NCI-H1092 (cell line): ENCODE measurements around the gene INPP4B.
"Not testable (repeated sequence)": the region's sequence is repeated elsewhere in the genome, so short reads cannot be mapped to it uniquely, and the experiment has no call there.

Experiments
- DNase-seq: peaks from one replicate; lab custom pipeline; 2025; lab: John Stamatoyannopoulos, UW

The INPP4B gene

DNA sequence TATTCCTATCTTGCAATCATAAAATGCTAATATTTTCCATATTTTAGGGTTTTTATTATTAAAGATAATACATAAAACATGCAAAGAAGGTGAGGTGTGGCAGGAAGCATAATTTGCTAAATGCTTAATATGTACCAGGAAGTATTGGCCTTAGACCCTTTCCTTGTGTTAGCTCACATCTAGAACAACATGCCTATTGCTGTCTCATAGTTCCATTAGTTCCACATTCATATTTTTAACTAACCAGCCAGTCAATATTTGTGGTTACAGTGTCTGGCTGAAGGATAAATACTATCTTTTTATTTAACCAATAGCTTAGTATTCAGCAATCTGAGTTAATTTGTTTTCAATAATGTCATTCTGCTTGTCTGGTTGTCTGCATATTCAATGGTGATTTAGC is 432.6 kb downstream of the INPP4B start:
- no peak for DNase-seq

DNA sequence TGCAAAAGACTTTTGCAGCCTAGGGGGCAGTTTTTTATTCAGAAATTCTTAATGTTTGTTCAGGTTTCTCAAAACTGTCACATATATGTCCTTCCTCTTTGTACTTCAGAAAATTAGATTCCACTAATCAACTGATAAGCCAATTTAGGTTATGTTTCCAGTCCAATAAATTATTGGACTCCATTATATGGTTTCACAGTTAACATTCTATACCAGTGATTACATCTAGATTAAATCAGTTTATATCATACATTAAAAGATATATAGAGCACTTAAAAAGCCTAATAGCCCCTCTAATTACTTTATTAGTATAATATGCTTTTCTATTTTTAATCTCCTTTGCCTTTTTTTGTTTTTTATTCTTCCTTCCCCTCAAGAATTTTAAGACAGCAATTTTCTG is 434.1 kb downstream of the INPP4B start:
- DNase-seq: no peak

DNA sequence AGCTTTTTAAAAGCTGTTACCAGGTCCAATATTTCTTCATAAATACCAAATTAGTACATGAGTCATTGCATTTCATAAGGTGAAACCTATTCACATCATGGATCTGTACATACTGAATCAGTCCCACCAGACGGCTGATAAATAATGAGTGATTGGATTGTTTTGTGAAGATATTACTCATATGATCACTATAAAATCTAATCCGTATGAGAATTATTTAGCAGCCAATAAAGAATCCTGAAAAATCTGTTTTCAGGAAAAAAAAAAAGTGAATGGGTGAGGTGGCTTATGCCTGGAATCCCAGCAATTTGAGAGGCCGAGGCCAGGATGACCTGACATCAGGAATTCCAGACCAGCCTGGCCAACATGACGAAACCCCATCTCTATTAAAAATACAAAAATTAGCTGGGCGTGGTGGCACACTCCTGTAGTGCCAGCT is 438.1 kb downstream of the INPP4B start:
- DNase-seq: no peak

DNA sequence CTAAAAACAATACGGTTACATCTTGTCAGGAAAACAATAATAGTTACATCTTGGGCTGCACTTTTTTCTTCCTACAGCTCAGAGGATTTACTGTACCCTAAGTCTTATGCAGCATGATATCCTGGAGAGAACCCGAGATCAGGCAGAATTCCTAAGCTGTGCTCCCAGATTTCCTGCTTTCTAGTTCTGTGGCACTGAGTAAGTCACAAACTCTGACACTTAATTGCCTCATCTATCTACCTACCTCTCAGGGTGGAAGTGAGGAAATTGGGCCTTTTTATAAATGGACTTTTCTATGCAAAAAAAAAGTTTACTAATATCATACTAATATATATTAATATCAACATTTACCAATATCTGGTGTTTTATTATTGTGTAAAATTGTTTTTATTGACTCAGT is 438.5 kb downstream of the INPP4B start:
- no peak for DNase-seq

DNA sequence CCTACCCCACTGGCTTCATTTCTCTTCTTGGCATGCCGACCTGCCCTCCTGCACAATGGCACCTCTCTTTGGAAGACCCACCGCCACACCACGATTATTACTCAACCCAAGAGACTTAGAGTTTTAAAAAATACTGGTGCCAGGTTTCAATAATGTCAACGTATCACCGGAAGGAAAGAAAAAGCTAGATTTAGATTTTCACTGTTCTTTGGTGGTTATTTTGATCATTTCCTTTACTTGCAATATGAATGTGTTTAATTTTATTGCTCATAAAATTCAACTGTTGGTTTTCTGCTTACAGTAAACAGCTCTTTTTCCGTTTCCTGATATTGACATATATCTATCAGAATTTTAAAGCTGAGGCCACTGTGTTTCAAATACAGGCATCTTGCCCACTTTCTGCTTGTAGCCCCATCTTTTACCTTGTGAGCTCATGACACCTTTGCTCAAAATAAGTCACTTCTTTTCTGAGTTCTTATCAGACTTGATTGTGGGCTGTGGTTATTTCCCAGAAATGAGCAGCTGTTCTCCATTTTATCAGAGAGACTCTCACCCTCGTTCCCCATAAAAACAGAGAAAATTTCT is 439.1 kb downstream of the INPP4B start:
- no peak for DNase-seq

DNA sequence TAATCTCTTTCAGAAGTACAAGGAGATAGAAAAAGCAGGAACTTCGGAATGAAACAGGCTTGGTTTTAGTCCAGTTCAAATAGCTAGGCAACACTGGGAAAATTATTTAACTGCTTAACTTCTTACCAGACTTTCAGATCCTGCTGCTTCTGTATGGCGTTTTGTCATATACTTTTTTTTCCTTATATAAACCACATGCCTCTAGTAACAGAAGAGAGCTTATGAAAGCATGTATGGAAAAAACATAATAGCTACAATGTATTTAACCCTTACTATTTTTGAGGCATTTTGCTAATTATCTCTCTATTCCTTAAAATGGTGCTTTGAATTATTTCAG is 439.6 kb downstream of the INPP4B start:
- DNase-seq: no peak

DNA sequence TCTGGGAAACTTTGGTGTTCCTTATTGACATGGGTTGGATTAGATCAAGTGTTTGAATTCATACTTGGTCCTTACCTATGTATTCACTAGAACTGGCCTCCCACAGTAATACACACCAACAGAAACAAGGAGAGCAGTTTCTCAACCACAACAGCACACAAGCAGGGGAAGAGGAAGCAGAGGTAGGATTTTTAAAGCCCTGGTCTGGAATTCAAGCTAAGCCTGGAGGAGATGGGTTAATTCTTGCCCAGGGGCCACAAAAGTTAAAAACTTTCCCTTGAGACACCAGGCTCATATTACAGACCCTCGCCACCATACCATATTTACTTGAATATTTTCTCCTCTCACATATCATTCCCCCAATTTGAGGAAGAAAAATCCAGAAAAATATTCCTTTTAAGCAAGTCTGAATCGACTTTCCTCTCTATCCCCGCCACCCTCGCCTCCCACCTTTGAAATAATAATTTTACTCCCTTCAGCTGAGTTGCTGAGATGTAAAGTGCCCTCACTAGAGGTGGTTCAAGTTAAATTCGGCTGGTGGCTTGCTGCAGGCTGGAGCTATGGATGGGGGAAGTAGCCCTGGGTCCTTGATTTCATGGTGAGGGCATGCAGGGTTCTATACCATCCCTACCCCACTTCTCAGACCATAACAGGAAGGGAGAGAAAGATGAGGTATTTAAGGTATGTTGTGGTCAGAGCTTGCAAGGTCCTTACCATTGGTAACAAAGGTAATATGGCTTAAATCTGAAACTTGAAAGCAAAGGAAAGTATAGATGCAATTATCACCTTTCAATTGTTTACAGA is 440.2 kb downstream of the INPP4B start:
- DNase-seq: no peak

DNA sequence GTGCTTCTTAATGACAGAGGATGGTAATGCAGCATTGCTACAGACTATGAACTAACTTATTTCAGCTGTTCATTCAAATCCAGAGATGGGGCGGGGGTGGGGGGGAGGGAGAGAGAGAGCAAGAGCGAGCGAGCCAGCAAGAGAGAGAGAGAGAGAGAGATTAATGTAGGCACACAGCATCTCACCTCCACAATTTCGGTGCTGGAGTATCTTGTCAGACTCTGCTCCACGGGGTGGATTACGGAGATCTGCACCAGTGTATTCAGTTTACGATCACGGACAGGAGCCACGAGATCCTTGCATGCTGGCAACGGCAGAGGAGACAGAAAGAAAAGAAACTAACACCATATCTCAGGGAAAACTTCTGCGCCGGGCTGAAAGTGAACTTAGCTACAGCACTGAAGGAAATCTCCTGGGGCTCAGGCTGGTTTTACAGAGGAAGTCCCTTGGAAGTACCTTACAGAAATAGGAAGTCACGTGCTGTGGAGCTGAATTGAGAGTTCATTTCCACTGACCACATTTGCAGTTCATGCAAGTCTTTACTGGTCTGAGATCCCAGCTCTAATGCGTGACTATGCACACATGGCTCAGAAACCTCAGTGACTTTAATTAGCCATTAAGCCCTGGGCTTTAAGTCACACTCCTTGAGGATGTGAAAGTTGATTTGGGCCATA is 440.9 kb downstream of the INPP4B start:
- DNase-seq: no peak

DNA sequence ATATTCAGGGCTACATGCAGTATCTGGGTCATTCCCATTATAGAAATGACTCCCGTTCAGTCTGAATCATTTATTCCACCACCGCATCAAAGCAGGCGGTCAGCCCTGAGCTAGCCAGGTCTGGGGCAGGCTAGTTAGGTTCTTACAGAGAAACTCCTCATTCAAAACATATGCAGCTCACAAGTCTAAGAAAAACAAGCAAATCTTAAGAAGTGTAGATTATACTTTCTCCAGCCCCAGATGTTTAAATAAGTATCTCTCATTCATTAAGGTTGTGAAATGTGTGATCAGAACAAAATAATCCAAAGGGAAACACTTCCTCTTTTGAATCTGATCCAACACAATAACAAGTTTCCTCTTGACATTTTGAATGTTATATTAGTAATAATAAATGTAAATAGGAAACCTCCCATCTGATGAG is 441.9 kb downstream of the INPP4B start:
- DNase-seq: no peak

DNA sequence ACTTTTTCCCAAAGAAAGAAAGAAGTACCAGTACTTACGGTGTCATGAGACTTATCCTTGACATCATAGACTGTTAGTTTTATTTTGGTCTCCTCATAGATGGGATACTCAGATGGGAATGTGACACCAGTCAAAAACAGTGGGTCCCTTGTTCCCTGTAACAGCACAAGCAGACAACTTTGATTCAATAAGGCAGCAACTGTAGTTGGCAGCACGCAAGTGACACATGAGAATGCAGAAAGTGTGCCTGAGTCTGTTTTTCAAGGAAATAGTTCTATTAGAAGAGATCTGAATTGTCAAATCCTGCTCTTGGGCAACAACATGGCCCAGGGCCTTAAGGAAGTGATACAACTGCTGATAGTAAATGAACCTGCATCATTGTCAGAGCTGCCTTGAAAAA is 443.2 kb downstream of the INPP4B start:
- no peak for DNase-seq

DNA sequence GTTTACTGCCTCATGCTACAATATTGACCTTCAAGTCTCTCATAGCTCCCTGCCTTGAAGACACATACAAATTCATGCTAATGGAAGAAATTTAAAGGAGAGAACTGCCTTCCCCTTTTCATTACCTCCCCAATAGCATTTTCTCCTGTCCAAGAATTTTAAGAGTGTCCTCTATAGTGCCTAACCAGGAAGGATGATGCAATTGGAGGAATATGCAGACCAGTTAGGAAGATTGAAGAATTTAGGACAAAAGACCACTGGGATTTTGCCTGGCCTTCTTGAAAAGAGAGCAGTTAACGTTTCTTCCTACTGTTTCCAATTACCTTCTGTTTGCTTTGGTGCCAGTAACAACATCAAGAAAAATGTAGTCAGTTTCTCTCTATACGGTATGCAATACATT is 443.9 kb downstream of the INPP4B start:
- no peak for DNase-seq

DNA sequence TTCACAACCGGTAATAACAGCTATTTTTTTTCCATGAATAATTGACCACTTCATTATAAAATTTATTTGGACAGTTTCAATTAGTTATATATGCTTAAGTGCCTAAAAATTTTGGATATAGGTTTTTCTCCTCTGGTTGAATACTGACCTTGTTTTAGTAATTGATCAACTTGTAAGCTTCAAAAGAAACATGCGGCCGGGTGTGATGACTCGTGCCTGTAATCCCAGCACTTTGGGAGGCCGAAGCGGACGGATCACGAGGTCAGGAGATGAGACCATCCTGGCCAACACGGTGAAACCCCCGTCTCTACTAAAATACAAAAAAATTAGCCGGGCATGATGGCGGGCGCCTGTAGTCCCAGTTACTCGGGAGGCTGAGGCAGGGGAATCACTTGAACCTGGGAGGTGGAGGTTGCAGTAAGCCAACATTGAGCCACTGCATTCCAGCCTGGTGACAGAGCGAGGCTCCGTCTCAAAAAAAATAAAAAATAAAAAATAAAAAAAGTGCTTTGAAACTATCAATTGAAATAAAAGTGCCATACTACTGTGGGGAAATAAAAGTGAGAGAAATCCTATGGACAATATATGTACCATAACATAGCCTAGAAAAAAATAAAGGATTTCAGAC is 448.6 kb downstream of the INPP4B start:
- not testable (repeated sequence) for DNase-seq

DNA sequence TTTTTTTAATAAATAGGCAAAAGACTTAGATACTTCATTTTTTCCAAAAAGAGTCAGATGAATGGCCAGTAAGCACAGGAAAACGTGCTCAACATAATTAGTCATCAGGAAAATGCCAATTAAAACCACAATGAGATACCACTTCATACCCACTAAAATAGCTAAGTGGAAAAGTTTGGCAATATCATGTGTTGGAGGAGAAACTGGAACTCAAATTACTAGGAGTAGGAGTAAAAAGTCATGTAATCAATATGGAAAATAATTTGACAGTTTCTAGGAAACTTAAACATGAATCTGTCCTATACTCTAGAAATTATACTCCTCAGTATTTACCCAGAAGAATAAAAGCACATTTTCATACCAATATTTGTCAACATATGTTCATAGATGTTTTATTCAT is 449.8 kb downstream of the INPP4B start:
- no peak for DNase-seq

DNA sequence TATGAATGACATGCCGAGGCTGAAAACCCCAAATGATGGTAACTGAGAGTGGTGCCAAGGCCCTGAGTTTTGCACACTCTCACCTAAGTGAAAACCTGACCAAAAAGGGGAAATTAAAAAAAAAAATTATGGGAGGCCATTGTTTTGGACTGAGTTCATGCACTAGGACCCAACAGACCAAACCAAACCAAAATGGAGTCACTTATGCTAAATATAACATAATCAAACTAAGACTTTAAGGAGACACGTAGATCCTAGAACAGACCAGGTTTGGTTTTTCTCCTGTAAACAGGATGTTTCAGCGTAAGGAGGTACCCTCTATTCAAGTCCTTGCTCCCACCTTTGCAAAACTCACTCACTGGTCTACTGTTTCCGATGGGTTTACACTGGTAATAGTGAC is 453.0 kb downstream of the INPP4B start:
- DNase-seq: no peak

DNA sequence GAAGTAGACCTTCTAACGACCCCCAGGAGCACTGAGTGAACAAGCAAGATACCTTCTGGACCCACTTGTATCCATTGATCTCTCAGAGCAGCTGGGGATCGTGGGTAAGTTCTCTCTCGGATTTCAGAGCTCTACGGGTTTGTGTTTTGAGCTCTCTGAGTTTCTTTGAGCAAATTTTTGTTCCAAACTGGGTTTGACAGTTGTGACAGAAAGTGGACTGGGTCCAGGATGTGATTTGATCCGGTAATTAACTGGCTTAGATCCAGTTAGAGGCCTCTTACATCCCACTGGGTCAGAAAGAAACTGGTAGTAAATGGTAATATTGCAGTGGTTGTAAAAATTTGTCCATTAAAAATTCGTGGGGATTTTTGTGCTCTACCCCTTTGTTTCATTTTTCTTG is 459.2 kb downstream of the INPP4B start:
- DNase-seq: no peak

DNA sequence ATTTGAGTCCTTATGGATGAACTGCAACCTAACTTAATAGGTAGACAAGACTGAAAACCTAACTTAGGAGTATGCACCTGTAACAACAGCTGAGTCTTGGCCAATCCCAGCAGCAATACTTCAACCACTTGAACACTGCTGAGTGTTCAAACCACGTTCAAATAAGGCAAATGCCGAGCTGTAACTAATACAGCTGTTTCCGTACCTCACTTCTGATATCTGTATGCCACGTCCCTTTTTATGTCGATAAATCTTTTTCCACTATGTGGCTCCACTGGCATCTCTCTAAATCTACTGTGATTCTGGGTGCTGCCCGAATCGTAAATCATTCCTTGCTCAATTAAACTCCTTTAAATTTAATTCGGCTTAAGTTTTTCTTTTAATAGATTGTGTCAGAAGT is 459.7 kb downstream of the INPP4B start:
- no peak for DNase-seq

DNA sequence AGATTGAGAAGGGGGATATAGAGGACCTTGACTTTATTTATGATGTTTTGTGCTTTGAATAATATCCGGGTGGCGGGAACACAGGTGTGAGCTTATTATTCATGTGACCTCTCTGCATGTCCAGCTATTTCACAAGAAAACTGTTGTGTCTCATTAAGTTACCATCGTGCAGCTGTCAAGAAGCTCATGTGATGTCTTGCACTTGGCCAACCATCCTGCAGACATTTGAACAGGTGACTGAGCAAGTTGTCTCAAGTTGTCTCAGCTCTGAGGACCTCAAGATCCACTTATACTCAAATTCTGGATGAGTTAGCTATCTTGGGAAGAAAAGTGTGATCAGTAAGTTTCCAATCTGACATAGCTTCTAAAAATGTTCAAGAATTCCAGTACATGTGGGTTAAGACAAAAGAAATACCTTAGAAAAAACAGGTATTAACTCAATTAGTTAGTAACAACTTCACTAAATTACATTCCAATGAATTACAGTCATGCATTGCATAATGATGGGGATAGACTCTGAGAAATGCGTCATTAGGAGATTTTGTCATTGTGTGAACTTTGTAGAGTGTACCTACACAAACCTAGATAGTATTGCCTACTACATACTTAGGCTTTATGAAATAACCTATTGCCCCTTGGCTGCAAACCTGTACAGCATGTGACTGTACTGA is 462.2 kb downstream of the INPP4B start:
- no peak for DNase-seq

DNA sequence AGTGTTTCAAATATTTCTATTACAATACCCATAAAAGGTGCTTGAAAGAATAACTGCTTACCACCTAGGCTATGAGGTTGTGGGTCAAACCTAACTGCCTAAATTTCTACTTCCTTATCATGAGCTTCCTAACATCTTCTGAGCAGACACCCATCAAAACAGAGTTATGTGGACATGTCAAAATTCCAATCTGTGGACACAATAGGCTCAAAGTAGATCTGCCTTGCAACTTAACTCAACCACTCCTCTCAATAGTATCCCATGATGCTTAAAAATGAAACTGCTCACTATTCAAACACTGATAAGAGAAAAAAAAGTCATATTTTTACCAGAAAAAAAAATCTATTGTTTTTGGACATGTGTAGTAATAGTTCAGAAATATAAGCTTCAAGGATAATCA is 462.7 kb downstream of the INPP4B start:
- DNase-seq: no peak

DNA sequence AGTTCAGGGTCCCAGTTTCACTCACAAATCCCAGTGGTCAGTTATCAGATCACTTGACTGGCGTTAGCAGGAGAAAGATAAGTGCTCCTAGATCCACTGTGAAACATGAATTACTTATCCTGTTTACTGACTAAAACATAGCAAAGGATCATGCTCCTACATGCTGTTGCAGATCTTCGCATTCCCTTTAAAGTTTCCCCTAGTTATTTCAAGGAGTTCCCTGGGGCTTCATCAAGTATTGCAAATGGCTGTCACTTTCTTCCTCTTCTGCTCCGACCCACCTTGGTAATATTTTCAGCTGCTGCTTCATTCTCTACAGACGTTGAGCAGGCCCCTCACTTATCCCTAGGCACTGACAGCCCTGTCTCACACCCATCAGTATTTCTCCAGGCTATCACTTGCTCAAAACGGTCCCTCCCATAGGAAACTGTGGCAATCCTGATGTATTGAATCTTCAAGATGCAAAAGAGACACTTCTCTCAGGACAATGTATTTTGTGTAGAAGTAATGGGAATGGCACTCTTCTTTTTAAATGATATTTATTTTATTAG is 466.0 kb downstream of the INPP4B start:
- no peak for DNase-seq

DNA sequence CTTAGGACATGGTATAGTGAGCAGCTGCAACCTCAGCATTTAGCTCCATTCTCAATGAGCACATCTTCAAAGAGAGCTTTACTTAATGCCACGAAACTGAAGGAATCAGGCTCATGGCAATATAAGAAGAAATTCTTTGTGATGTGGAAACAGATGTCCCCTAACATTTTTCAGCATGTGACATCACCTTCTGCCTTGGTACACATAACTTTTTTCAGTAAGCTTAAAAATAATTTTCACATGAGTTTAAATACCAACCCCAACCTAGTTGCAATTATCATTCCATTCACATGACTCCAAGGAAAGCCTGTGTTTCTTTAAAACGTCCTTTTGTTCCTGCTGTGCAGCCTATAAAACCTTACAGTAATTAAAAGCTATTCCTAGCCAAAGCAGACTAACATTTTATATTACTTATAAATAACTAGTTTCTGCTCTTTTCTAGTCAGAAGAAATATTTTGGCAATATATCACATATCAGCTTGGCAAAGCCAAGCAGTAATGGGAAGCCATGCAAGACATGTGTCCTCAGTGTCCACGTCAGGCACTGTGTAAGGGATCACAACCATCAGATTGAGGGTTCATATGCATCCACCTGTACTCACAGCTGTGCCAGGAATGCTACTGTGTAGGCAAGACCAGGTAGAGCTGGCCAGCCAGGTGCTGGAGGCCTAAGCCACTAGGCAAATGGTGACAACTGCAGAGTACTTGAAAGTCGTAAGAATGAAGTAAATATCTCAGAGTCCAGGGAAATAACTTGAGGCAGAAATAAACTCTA is 466.6 kb downstream of the INPP4B start:
- no peak for DNase-seq

DNA sequence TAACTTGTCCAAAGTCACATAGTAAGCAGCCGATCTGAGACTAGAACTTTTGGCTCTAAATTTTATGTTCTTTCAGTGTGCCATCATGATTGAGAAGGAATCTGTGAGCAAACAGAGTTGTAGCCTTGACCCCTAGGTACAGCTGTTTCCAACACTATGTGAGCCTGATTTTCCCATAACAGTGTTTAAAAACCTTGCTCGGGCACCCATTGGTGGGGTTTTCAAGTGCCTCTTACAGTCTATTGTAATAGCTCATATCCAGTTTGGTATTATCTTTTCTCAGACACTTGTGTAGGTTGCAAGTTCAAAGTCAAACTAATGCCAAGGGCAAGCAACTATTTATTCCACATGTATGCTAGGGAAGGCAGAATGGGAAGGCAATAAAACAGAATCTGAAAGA is 467.9 kb downstream of the INPP4B start:
- no peak for DNase-seq
